Fibroblast of upper back skin (primary cell): ENCODE results near the gene ITIH4.
A peak's percentile ranks its signal among the peaks of the same experiment; 100 is the strongest.

ENCODE experiments used
- DNase-seq: peaks from one replicate; pipeline ENCODE4 v3.0.0-alpha.2; 2013

Gene ITIH4

GRCh38 chr3:52829906-52830463 is 487 bp downstream of the ITIH4 start:
- no peak for DNase-seq

- DNase-seq: no peak
These were observed 990 bp downstream of the ITIH4 start for GRCh38 chr3:52829482-52829881.

GRCh38 chr3:52827866-52828376 is 2.6 kb downstream of the ITIH4 start:
- no peak for DNase-seq

- DNase-seq: peak; percentile 10
These were observed 3.0 kb downstream of the ITIH4 start for GRCh38 chr3:52827441-52827840.

- DNase-seq: no peak
These were observed 6.4 kb downstream of the ITIH4 start for GRCh38 chr3:52824037-52824436.

- no peak for DNase-seq
These were observed 8.1 kb downstream of the ITIH4 start for GRCh38 chr3:52822363-52822762.

GRCh38 chr3:52820736-52821135 is 9.7 kb downstream of the ITIH4 start:
- DNase-seq: peak; percentile 8

GRCh38 chr3:52819936-52820335 is 10.5 kb downstream of the ITIH4 start:
- no peak for DNase-seq

- DNase-seq: no peak
These were observed 12.6 kb downstream of the ITIH4 start for GRCh38 chr3:52817860-52818259.

- DNase-seq: no peak
These were observed 13.3 kb downstream of the ITIH4 start for GRCh38 chr3:52817221-52817620.

- no peak for DNase-seq
These were observed 13.8 kb downstream of the ITIH4 start for GRCh38 chr3:52816654-52817053.

- DNase-seq: no peak
These were observed 14.3 kb downstream of the ITIH4 start for GRCh38 chr3:52816199-52816598.

GRCh38 chr3:52813810-52814209 is 16.7 kb downstream of the ITIH4 start:
- no peak for DNase-seq

GRCh38 chr3:52811452-52812011 is 18.9 kb downstream of the ITIH4 start:
- DNase-seq: no peak

GRCh38 chr3:52810923-52811322 is 19.5 kb downstream of the ITIH4 start:
- DNase-seq: no peak

- DNase-seq: no peak
These were observed 20.7 kb downstream of the ITIH4 start for GRCh38 chr3:52809662-52810377.

- DNase-seq: no peak
These were observed 21.3 kb downstream of the ITIH4 start for GRCh38 chr3:52809149-52809548.

- DNase-seq: no peak
These were observed 25.0 kb downstream of the ITIH4 start for GRCh38 chr3:52805270-52806039.

GRCh38 chr3:52801839-52802238 is 28.6 kb downstream of the ITIH4 start:
- DNase-seq: peak; percentile 22

- no peak for DNase-seq
These were observed 30.4 kb downstream of the ITIH4 start for GRCh38 chr3:52800079-52800478.

GRCh38 chr3:52798978-52799476 is 31.4 kb downstream of the ITIH4 start:
- no peak for DNase-seq

- DNase-seq: peak; percentile 19
These were observed 32.0 kb downstream of the ITIH4 start for GRCh38 chr3:52798376-52798977.

- no peak for DNase-seq
These were observed 34.1 kb downstream of the ITIH4 start for GRCh38 chr3:52796411-52796810.
